ENCODE data around the gene ABCA3.
A peak's percentile ranks its signal among the peaks of the same experiment; 100 is the strongest.
"Not testable (repeated sequence)": the region's sequence is repeated elsewhere in the genome, so short reads cannot be mapped to it uniquely, and the experiment has no call there.

The ABCA3 gene

GRCh38 chr16:2251296-2252111, 89.0 kb downstream of the ABCA3 start, which contains the start of gene ECI1:
ECI1 (minus strand) TSS chr16:2251587; CDS start chr16:2251566, 21 bp downstream.
- peak; percentile 84 for DNase-seq

GRCh38 chr16:2250652-2251295, 89.8 kb downstream of the ABCA3 start:
- peak; percentile 50 for DNase-seq

- DNase-seq = no peak
Measured at GRCh38 chr16:2246301-2246885, 94.1 kb downstream of the ABCA3 start.

GRCh38 chr16:2244926-2245795, 95.4 kb downstream of the ABCA3 start:
- DNase-seq = no peak

GRCh38 chr16:2244301-2244700, 96.2 kb downstream of the ABCA3 start:
- no peak for DNase-seq

GRCh38 chr16:2243781-2244180, 96.7 kb downstream of the ABCA3 start:
- DNase-seq = no peak

- no peak for DNase-seq
Measured at GRCh38 chr16:2243031-2243528, 97.4 kb downstream of the ABCA3 start.

GRCh38 chr16:2242598-2242997, 97.9 kb downstream of the ABCA3 start:
- DNase-seq = no peak

GRCh38 chr16:2240331-2240730, 100.2 kb downstream of the ABCA3 start:
- not testable (repeated sequence) for DNase-seq

- no peak for DNase-seq
Measured at GRCh38 chr16:2238838-2239675, 101.5 kb downstream of the ABCA3 start.

- DNase-seq = no peak
Measured at GRCh38 chr16:2238150-2238837, 102.2 kb downstream of the ABCA3 start.

- no peak for DNase-seq
Measured at GRCh38 chr16:2237493-2238149, 102.9 kb downstream of the ABCA3 start.

- no peak for DNase-seq
Measured at GRCh38 chr16:2237102-2237482, 103.4 kb downstream of the ABCA3 start.

GRCh38 chr16:2236337-2237101, 104.0 kb downstream of the ABCA3 start, which contains the start of gene DNASE1L2:
DNASE1L2 (plus strand) TSS chr16:2236444; CDS start chr16:2236817, 373 bp downstream.
- DNase-seq = no peak

- no peak for DNase-seq
Measured at GRCh38 chr16:2235695-2236336, 104.7 kb downstream of the ABCA3 start.

GRCh38 chr16:2235234-2235651, 105.3 kb downstream of the ABCA3 start:
- no peak for DNase-seq

GRCh38 chr16:2234813-2235170, 105.7 kb downstream of the ABCA3 start:
- DNase-seq = no peak

- DNase-seq = no peak
Measured at GRCh38 chr16:2233872-2234812, 106.4 kb downstream of the ABCA3 start.

Data from stimulated activated CD4-positive, alpha-beta T cell treated with anti-CD3 and anti-CD28 coated beads, Interleukin-1b, Interleukin-23, amount 100 ng/mL, for 48 hours (primary cell).